GM18909 (cell line): ENCODE measurements around the gene UTP4.
"Not testable (repeated sequence)": the region's sequence is repeated elsewhere in the genome, so short reads cannot be mapped to it uniquely, and the experiment has no call there.

Experiments used
- ATAC-seq: cut with Tn5 transposase; IDR thresholded peaks from one replicate; pipeline ENCODE4 v1.9.1; 2021; ENCODE audit warnings: mild to moderate bottlenecking; ENCODE audit not compliant: unreplicated experiment, poor library complexity

The UTP4 gene

DNA sequence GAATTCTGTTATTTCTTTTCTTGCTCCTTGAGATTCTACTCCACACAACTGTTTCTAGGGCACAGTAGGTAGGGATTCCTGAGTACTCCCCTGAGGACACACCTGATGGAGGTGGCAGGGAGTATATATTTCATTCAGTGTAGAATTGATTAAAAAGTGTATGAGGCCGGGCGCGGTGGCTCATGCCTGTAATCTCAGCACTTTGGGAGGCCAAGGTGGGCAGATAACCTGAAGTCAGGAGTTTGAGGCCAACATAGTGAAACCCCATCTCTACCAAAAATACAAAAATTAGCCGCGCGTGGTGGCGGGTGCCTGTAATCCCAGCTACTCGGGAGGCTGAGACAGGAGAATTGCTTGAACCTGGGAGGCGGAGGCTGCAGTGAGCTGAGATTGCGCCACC lies 5.6 kb upstream of the UTP4 start:
- not testable (repeated sequence) for ATAC-seq

DNA sequence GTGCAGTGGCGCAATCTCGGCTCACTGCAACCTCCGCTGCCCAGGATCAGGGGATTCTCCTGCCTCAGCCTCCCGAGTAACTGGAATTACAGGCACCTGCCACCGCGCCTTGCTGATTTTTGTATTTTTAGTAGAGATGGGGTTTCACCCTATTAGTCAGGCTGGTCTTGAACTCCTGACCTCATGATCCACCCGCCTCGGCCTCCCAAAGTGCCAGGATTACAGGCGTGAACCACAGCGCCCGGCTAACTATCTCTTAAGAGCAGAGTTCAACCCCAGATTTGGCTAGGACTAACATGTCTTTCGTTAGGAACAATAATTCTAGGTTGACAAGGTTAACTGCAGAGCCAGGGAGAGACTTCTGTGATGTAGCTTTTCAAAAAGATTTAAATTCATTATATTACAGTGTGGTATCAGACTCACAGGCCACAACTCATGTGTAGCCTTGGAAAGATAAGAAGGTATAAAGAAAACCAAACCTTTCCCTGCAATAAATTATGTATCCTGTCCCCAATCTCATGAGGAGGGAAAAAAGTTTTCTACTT lies 4.4 kb upstream of the UTP4 start:
- ATAC-seq, result no peak

DNA sequence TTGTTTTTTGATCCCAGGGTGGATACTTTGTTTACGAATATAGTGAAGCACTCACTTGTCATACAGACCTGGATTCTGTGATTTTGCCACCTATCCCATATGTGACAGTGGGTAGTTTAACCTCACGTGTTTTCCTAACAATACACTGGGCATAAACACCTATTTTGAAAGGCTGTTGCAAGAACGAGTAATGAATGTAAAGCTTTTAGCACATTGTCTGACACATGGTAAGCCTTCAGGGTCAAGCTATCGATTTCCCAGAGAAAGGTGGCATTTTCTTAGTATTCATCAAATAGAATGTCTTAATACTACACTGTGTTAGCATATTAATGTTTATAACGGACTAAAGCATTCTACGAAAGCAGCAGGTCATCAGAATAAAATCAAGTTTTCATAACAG lies 2.0 kb upstream of the UTP4 start:
- no peak for ATAC-seq

DNA sequence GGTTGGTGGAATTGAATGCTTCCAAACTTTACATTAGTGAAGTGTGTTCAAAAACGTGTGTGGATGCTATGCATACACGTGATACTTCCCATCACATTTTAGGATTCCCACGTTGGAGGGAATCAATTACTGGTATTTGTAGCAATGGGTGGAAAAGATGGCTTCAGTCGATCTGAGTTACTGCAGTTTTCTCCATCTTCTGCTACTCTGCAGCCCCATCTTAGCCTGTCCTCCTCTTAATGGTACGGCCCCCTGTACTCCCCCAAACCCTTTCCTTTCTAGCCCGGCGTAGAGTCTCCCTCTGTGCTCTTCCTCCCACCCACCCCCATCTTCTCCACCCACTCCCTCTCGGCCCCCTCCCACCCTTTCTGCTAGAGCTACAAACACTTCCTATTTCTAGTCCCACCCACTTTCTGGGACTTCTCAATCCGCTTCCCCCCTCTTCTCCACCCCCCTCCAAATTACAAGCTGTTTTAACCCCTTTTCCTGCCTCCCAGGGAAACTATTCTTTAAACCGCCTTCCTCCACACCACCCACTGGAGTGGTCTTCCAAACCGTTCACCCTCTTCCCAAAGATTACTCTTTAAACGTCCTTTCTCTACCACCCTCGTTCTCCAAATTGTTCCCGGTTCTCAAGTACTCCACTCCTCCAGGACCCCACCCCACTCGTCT lies 1.1 kb upstream of the UTP4 start:
- ATAC-seq, result no peak

DNA sequence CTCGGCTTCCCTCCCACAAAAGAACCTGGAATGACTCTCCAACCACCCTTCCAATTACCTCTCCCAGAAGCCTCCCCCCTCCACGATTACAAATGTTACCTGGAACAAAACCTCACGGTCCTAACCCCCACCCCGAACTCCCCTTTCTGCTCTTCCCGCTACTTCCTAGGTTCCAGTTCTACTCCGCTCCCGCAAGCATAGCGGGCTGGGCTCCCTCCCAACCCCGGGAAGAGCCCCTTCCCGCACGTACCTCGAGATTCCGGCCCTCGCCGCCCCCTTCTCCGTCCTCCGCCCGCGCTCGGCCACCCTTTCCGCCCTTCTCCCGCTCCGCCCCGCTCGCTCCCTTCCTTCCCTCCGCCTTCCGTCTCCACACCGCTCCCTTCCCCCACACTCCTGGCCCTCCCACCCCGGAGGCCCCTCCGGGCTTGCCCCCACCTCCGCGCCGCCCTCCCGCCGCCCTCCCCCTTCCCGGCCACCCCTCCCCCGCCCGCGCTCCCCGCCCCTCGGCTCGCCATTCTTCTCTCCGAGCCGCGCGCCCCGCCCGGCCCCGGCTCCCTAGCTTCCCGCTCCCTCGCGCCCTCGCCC lies 518 bp upstream of the UTP4 start:
- peak; percentile 40 for ATAC-seq

DNA sequence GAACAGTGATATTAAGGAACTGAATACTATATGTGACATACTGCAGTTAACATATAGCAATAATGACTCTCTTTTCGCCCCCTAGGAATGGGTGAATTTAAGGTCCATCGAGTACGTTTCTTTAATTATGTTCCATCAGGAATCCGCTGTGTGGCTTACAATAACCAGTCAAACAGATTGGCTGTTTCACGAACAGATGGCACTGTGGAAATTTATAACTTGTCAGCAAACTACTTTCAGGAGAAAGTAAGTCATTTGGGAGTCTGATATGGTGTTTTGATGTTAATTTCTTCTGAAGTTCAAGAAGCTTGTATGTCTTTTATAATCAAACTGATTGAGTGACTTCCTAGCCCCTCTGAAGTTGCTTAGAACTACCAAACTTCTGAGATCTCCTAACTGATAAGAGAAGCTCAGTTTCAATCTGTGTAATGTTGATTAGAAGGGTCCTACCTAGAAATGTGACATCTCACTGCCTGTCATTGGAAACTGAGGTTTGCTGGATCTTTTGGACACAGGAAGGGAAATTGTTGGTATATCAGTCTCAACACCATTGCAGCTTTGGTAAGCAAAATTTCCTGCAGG lies 1.0 kb downstream of the UTP4 start:
- no peak for ATAC-seq

DNA sequence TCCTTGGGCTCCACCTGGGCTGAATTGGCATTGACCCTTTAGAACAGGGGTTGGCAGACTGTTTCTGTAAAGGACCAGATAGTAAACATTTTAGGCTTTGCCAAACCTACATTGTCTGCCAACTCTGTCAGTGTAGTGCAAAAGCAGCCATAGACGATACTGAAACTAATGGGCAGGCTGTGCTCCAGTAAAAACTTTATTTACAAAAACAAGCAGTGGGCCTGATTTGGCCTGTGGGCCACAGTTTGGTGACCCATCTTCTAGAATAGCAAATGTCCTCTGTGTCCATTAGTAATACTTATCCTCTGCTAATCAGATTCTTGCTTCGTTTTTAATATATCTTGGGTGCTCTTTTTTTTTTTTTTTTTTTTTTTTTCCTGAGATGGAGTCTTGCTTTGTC lies 6.2 kb downstream of the UTP4 start:
- no peak for ATAC-seq

DNA sequence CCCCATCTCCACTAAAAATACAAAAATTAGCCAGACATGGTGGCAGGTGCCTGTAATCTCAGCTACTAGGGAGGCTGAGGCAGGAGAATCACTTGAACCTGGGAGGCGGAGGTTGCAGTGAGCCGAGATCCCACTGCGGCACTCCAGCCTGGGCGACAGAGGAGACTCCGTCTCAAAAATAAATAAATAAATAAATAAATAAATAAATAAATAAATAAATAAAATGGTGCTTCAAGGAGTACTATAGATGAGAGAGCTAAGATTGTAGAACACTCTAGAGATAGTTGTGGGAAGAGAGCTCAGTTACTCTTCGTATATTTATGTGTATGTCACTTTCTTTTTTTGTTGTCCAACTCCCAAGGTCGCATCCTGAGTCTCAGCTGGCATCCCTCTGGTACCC lies 7.0 kb downstream of the UTP4 start:
- not testable (repeated sequence) for ATAC-seq

DNA sequence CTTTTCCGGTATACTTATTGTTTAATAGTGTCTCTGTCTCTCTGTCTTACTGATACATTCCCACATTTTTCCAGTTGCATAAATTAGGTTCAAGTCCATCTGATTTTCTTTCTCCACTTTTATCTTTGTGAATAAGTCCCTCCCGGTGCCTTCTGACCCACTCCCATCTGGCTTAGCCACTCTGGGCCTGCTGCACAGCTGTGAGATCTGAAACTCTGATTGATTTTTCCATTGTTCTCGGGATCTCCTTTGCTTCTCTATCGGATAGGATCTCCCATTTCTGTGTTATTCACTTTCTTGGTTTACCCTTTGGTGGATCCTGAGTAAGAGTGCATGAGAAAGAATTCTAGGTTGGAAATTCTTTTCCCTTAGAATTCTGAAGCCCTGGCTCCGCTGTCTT lies 8.6 kb downstream of the UTP4 start:
- ATAC-seq, result no peak

DNA sequence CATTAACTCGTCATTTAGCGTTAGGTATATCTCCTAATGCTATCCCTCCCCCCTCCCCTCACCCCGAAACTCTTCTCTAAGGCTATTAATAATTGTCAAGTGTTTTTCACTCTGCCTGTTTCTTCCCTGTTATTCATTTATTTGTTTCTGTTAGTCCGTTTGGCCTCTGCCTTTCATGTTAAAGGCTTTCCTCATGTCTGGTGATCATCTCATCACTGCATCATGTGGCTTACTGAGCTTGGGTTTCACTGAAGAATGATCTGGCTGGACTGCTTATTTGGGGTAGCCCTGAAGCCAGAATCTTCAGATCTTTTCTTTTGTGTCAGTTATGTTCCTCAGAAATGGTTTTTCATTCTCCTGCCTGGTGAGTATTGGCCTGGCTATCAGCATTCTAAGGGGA lies 9.5 kb downstream of the UTP4 start:
- no peak for ATAC-seq

DNA sequence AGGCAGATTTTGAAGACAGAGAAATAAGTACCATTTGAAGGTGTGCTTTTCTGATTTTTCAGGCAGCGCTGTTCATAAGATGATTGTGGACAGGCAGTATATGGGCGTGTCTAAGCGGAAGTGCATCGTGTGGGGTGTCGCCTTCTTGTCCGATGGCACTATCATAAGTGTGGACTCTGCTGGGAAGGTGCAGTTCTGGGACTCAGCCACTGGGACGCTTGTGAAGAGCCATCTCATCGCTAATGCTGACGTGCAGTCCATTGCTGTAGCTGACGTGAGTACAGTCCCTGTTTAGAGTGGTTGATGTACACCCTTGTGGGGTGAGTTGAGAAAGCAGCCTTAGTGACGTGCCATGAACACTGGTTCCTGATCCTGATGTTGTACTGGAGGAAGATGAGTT lies 10.7 kb downstream of the UTP4 start:
- ATAC-seq, result no peak

DNA sequence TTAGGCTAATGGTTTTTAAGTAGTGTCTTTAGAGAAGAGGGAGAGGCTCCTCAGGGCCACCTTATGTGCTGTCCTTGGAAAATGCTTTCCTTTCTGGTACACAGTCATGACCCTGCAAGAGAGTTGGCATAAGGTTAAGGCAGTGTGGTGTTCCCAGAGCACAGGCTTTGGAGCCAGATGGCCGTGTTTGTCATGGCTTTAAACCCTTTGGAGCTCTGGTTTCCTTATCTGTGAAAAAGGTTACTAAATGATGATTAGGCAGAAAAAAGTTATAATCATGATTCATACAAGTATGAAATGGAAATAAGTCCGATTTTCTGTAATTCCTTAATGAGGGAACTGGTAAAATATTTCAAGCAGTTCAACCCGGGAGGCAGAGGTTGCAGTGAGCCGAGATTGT lies 13.2 kb downstream of the UTP4 start:
- ATAC-seq, result no peak

DNA sequence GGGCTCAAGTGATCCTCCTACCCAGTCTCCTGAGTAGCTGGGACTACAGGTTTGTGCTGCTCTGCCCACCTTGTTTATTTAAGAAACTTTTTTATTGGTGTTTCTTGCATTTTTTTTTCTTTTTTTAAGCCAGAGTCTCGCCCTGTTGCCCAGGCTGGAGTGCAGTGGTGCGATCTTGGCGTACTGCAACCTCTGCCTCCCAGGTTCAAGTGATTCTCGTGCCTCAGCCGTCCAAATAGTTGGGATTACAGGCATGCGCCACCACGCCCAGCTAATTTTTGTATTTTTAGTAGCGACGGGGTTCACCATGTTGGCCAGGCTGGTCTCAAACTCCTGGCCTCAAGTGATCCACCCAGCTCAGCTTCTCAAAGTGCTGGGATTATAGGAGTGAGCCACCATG lies 17.2 kb downstream of the UTP4 start:
- not testable (repeated sequence) for ATAC-seq

DNA sequence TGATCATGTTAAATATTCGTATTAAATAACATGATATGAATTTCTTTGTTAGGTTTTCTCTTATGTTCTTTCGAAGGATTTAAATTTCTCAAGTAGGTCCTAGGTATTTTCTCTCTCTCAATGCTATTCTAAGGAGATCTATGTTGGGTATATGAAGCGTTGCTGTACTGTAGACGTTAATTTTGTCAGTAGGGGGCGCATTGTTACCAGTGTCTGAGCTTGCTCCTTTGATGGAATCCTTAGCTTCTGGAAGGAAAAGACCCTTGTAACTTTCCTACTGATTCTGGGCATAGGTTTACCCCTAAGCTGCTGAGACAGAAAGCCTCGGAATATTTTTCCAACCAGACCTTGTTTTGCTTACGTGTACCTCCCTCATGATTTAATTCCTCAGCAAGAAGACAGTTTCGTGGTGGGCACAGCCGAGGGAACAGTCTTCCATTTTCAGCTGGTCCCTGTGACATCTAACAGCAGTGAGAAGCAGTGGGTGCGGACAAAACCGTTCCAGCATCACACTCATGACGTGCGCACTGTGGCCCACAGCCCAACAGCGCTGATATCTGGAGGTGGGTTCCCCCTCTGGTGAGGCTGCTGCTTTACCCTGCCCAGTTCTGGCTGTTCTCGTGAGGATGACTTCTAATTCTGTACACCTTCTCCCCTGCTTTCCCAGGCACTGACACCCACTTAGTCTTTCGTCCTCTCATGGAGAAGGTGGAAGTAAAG lies 17.9 kb downstream of the UTP4 start:
- ATAC-seq, result no peak

DNA sequence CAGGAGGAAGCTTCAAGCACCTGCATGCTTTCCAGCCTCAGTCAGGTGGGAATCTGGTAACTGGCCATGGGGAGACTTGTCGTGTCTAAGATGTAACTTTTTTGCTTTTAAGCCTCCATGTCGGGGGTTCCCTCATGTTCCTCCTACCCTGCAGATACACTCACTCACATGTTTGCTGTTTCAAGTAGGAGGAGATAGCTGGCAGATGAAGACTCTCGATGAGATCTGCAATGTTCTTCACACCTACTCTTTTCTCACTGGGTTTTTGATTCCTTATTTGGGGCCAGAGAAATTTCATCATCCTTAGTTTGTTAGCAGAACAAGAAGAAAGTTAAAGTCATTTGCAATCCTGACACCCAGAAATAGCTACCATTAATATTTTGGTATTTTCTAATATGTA lies 24.7 kb downstream of the UTP4 start:
- ATAC-seq, result no peak

DNA sequence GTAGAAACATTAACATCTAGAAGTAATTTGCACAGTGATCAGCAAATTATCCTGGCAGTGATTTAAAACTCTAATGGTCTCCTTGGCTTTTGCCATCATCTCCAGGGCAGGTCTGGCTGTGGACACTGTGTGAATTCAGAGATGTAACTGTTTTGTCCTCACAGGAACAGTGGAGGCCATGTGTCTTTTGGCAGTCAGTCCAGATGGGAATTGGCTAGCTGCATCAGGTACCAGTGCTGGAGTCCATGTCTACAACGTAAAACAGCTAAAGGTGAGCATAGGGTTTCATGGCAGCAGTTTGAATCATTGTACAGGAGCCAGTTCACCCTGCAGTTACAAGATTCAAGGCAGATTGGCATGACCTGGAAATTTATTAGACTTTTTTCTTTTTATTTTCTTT lies 27.7 kb downstream of the UTP4 start:
- no peak for ATAC-seq

DNA sequence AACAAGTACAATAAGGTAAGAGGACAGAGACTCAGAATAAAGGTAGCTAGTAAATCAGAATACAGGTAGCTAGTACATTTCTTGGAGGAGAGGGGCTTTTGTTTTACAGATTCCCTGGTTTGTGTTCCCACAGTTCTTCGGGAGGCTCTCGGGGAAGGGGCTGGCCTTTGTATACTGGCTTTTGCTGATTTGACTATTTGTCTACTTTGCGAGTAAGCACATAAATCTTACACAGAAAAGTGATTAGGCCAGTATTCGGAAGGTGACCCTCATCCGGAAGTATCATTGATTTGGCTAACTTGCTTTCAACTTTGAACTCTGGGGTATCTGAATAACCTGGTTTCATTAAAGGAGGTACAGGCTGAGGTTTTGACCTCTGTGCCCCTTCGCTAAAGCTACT lies 33.1 kb downstream of the UTP4 start:
- no peak for ATAC-seq

DNA sequence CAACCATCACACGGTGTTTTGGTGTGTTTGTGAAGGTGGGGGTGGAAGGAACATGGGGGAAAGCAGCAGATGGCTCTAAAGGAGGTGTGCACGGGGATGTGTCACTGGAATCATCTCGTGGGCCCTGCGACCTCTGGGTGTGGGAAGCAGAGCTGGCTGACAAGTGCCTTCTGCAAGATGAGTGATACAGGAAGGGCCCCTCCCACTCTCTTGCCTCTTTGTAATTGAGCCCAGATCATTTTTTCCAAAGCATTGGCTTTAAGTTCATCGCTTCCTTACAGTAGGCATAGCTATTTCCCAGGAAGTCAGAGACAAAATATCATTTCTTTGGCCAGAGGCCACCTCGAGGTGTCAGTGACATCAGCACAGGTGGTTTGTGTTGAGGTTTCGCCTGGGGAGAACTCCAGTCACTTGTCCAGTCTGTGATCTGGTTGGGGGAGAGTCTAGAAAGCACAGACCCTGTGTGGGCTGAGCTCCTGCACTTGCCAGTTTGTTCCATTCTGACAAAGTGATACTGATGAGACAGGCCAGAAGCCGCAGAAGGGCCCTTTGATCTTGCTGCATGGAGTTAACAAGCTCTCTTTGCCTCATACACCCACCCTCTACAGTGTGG lies 33.9 kb downstream of the UTP4 start:
- no peak for ATAC-seq

DNA sequence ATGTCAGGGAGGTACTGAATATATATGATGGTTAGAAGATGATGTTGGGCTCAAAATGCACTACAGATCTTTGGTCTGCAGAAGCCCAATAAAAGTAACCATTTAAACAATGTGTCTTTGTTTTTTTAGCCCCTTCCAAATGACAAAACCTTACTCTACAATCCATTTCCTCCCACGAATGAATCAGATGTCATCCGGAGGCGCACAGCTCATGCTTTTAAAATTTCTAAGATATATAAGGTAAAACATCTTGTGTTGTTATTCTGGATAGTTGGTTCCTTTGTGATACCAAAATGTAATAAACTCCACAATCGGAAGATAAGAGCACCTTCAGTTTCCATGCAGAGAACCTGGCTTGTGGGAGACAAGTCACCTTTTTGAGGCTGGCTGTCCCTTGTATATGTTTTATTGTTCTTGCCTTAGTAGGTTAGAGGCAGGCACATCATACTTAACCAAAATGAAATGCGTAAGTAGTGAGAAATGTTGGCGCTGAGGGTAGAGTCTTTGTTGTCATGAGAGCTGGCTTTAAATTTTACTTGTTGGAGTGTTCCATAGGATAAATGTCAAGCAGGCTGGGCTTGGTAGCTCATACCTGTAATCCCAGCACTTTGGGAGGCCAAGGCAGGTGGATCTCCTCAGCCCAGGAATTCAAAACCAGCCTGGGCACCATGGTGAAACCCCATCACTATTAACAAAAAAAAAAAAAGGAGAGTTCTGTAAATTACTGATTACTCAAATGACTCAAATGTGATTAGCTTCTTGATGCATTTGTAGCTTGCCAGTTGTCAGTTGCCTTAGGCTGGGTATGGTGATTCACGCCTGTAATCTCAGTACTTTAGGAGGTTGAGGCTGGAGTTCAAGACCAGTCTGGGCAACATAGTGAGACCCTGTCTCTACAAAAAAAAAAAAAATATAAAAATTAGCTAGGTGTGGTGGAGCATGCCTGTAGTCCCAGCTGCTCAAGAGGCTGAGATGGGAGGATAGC lies 34.8 kb downstream of the UTP4 start:
- ATAC-seq, result no peak

DNA sequence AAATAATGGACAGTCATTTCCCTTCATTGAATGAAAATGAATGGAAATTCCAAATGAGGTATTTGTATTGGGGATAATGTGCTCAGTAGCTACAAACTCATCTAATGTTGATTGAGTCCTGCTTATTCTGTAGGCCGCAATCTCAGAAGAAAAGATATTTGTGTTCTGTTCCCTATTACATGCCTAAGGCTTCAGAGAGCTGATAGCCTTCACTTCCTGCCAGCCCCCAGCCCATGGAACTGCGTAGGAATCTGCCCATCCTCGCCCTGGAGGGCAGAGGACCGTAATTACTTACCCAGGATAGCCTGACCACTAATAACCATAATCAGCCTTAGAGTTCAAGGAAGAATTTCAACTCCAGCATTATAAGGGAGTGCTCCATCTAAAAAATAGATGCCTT lies 36.6 kb downstream of the UTP4 start:
- ATAC-seq, result no peak
